ENCODE measurements around the gene TRIM68.

TRIM68 gene

GRCh38 chr11:4606231-4607015, 1.6 kb downstream of the TRIM68 start:
- no peak for DNase-seq

DNA sequence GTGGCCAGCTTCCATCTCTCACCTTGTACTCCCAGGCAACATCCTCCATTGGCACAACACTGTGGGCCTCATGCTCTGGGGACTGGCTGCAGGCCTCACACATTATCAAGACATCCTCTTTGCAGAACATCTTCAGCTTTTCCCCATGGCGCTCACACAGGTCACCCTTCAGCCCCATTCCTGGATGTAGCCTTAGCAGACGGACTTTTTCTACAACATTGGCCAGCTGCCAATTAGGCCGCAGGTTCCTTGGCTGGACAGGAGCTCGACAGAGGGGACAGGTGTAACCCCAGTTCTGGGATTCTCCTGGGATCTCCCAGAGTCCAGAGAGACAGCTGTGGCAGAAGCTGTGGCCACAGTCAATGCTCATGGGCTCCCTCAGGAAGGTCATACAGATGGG, 3.0 kb downstream of the TRIM68 start:
- DNase-seq, result no peak

GRCh38 chr11:4593739-4594138, 14.3 kb downstream of the TRIM68 start, which contains the start of gene OR52I1:
TSS of gene OR52I1 (plus strand) at chr11:4594039. CDS start at chr11:4594039, 0 bp downstream.
- no peak for DNase-seq

- no peak for DNase-seq
Measured at GRCh38 chr11:4589017-4589416, 19.0 kb downstream of the TRIM68 start.

DNA sequence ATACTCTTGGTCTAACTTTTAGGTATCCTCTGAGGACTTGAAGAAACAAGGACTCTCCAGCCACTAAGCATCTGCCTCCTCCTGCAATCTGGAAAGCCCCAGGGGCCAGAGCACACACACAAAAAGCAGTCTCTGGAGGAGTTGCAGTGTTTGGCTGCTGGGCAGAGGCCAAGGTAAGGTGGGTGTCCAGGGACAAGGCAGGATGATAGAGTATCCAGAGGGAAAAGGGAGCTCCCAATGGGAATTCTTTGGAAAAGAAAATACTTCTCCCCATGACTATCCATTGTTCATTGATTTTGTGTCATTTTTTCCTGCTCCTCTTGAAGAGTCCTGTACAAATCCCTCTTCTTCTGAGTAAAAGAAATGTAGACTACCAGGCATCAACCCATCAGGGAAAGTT, 26.6 kb downstream of the TRIM68 start, which contains the start of gene OR52I2:
TSS of gene OR52I2 (plus strand) at position 301 of the 400 bp plus-strand sequence.
- DNase-seq, result no peak

- DNase-seq, result no peak
Measured at GRCh38 chr11:4580124-4580523, 27.9 kb downstream of the TRIM68 start.

GRCh38 chr11:4578624-4579023, 29.4 kb downstream of the TRIM68 start:
- no peak for DNase-seq

DNA sequence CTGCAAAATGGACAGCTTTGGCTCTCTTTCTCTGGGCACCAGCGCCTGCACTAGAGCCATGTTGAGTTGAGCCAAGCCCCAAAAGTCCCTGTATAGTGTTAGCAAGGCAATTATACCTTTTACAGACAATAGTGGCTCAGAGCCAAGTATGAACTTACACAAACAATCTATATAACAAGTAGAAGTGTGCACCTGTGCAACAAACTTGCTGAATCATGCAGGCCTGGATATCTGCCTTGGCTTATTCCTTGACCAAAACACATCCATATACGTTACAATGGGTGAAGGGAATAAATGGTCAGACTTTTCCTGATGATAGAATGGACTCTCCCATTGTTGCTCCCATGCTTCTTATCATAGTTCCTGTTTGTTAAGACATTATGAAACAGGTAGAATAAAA, 30.3 kb downstream of the TRIM68 start:
- no peak for DNase-seq

DNA sequence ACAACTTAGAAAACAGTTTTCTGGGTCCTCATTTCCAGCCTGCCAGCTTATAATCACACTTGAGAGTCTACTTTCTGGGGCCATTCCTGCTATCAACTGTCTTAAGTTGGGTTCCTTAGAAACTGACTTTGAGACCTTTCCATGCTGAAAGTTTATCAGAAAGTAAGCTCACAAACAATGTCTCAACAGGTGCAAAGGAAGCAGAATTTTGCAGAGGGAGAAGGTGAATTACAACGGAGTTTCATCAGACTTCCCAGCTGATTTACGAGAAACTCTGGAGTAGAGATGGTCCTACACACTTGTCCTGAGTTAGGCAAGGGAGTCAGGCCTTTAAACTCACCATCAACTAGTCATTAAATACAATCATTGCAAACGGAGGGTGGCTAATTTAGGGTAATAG, 31.2 kb downstream of the TRIM68 start:
- DNase-seq, result no peak

DNA sequence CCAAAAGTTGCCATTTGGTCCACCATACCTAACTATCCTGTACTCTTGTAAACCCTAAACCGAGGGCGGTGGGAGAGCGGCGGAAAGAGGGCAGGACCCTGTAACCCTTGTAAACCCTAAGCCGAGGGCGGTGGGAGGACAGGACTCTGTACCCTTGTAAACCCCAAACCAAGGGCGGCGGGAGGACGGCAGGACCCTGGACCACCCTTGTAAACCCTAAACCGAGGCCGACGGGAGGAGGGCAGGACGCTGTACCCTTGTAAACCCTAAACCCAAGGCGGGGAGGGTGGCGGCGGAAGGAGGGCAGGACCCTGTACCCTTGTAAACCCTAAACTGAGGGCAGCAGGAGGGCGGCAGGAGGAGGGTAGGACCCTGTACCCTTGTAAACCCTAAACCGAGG, 39.0 kb downstream of the TRIM68 start:
- no peak for DNase-seq

GRCh38 chr11:4565371-4565770, 42.7 kb downstream of the TRIM68 start:
- no peak for DNase-seq

DNA sequence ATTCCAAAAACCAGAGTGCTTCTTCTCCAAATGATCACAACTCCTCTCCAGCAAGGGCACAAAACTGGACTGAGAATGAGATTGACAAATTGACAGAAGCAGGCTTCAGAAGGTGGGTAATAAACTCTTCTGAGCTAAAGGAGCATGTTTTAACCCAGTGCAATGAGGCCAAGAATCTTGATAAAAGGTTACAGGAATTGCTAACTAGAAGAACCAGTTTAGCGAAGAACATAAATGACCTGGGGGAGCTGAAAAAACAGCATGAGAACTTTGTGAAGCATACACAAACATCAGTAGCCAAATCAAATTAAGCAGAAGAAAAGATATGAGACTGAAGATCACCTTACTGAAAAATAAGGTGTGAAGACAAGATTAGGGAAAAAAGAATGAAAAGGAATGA, 47.6 kb downstream of the TRIM68 start:
- DNase-seq, result no peak

DNA sequence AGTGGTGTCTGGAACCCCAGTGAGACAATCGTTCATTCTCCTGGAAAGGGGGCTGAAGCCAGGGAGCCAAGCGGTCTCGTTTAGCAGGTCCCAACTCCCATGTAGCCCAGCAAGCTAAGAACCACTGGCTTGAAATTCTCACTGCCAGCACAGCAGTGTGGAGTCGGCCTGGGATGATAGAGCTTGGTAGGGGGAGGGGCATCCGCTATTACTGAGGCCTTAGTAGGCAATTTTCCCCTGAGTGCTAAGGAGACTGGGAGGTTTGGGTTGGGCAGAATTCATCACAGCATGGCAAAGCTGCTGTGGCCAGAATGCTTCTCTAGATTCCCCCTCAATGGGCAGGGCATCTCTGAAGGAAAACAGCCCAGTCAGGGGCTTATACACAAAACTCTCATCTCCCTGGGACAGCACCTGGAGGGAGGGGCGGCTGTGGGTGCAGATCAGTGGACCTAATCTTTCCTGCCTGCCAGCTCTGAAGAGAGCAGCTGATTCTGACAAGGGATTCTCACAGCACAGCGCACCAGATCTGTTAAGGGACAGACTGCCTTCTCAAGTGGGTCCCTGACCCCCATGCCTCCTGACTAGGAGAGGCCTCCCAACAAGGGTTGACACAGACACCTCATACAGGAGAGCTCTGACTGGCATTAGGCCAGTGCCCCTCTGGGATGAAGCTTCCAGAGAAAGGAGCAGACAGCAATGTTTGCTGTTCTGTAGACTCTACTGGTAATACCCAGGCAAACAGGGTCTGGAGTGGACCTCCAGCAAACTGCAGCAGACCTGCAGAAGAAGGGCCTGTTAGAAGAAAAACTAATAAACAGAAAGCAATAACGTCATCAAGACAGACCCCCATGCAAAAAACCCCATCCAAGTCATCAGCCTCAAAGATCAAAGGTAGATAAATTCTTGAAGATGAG, 48.2 kb downstream of the TRIM68 start:
- DNase-seq, result no peak

DNA sequence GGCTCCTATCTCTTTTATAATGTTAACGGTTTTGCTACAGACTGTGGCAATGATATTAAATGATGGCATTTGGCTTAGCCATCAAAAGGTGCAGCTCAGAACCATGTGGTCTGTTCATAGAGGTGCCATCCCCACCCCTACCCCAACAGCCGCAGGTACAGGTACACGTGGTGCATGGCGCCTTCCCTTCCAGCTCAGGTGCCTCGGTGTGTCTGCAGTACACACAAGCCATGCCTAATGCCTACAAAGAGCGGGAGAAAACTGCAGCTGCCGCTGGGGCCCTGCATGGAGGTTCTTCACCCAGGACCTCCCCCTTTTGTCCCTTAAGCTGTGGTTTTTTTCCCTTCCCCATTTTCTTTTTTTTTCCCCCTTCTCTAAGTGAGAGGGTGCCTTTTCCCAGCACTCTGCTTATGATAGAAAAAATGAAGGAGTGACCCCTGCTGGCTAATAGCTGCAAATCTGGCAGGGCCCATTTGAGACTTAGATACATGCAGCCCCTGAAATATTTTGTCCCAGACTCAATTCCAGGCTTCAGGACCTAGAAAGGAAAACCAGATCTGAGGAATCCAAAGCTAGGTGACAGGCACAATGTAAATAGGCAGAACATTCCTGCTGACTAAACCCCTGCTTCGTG, 56.6 kb downstream of the TRIM68 start:
- peak; percentile 21 for DNase-seq

All from hematopoietic multipotent progenitor cell treated with erythropoietin and hydrocortisone succinate and interleukin-3 and kit ligand, for 8 days (in vitro differentiated cells).